Uterus (tissue), 2 donors: ENCODE results near the gene HERC3.

Experiments used
- POLR2A ChIP-seq, 2 donors: fragments of 450-650 bp; IDR thresholded peaks; one replicate each; pipeline ENCODE4 v1.6.1; 2016; ENCODE audit warnings: antibody characterized with exemption in 2 of 2, mild to moderate bottlenecking in 1 of 2, moderate library complexity in 1 of 2
- TF ChIP-seq, protein P1 (sequence below), 4 experiments: fragments of 200-600 bp in 2 of 4; fragments of 450-650 bp in 2 of 4; sonication (generic) in 2 of 4; IDR thresholded peaks; one replicate each; pipeline ENCODE4 v1.5.1; 2016 to 2019; ENCODE audit warnings: antibody characterized with exemption in 4 of 4, mild to moderate bottlenecking in 2 of 4, moderate library complexity in 1 of 4

- TF ChIP-seq, protein P1, sequence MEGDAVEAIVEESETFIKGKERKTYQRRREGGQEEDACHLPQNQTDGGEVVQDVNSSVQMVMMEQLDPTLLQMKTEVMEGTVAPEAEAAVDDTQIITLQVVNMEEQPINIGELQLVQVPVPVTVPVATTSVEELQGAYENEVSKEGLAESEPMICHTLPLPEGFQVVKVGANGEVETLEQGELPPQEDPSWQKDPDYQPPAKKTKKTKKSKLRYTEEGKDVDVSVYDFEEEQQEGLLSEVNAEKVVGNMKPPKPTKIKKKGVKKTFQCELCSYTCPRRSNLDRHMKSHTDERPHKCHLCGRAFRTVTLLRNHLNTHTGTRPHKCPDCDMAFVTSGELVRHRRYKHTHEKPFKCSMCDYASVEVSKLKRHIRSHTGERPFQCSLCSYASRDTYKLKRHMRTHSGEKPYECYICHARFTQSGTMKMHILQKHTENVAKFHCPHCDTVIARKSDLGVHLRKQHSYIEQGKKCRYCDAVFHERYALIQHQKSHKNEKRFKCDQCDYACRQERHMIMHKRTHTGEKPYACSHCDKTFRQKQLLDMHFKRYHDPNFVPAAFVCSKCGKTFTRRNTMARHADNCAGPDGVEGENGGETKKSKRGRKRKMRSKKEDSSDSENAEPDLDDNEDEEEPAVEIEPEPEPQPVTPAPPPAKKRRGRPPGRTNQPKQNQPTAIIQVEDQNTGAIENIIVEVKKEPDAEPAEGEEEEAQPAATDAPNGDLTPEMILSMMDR (IDR thresholded peaks at IDR 0.05), result no peak
- no peak for TF ChIP-seq POLR2A (IDR thresholded peaks at IDR 0.05)
Measured at GRCh38 chr4:88705223-88705622, 112.9 kb downstream of the HERC3 start.
